Progenitor cell of endocrine pancreas (in vitro differentiated cells): ENCODE measurements around the gene FLVCR1. TPM values are rescaled to one million over a fixed set of nuclear protein-coding genes. Genes with fewer than 3 reads are reported as not detected.
"Not testable (repeated sequence)": the region's sequence is repeated elsewhere in the genome, so short reads cannot be mapped to it uniquely, and the experiment has no call there.

Experiments used
- DNase-seq: peaks from one replicate; pipeline ENCODE4 v3.0.0; 2021; ENCODE audit warnings: low spot score; ENCODE audit not compliant: unreplicated experiment
- H3K27ac Mint-ChIP-seq: 2 replicates; pipeline ENCODE4 v1.8.0; 2021; ENCODE audit warnings: mild to moderate bottlenecking, moderate library complexity, mixed read lengths
- H3K27me3 Mint-ChIP-seq: 2 replicates; pipeline ENCODE4 v1.8.0; 2021; ENCODE audit warnings: mixed read lengths
- H3K36me3 Mint-ChIP-seq: 2 replicates; pipeline ENCODE4 v1.8.0; 2022; ENCODE audit warnings: mixed read lengths; ENCODE audit not compliant: insufficient read depth
- H3K4me1 Mint-ChIP-seq: 2 replicates; pipeline ENCODE4 v1.8.0; 2021; ENCODE audit warnings: low read depth, mixed read lengths
- H3K4me3 Mint-ChIP-seq: 2 replicates; pipeline ENCODE4 v1.8.0; 2021; ENCODE audit warnings: low read depth, mild to moderate bottlenecking, moderate library complexity, mixed read lengths
- H3K9me3 Mint-ChIP-seq: 2 replicates; pipeline ENCODE4 v1.8.0; 2021; ENCODE audit warnings: low read depth, mixed read lengths
- CTCF ChIP-seq: fragments of 200-600 bp; sonication (generic); IDR thresholded peaks from one replicate; pipeline ENCODE4 v1.5.0; 2021; ENCODE audit warnings: antibody characterized with exemption, mild to moderate bottlenecking; ENCODE audit not compliant: unreplicated experiment
- total RNA-seq: library from RNA; stranded (reverse); gene quantifications from 2 replicates; pipeline ENCODE4 v1.2.1, GENCODE V29; 2021

FLVCR1 gene
- total RNA-seq, 1 donor from 2014 or later: 31.4 TPM

- Mint-ChIP-seq H3K36me3 (peaks cover 36% of the 10 kb centered on the region), H3K27me3 (peaks cover 8% of the 10 kb centered on the region), H3K27ac (no peak overlapping the region), H3K4me1 (no peaks in the 10 kb centered on the region), H3K4me3 (no peak overlapping the region), H3K9me3 (peaks cover 41% of the 10 kb centered on the region)
- no peak for TF ChIP-seq CTCF
- DNase-seq: no peak
Observed at GRCh38 chr1:212902054-212902453, 44.0 kb downstream of the FLVCR1 start.

DNA sequence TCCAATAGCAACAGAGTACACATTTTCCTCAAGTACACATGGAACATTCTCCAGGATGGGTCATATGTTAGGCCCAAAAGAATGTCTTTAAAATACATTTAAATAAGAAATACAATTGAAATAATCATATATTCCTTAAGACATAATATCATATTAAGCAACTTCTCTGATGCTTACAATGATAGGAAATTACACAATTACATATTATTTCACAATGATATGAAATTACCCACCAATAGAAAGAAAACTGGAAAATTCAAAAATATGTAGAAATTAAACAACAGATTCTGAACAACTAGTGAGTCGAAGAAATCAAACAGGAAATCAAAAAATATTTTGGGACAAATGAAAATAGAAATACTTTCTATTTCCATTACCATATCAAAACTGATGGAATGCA lies 45.6 kb downstream of the FLVCR1 start:
- DNase-seq: no peak
- H3K27me3 Mint-ChIP-seq: peaks cover 24% of the 10 kb centered on the region
- TF ChIP-seq CTCF: no peak
- no peaks in the 10 kb centered on the region for H3K4me1 Mint-ChIP-seq
- no peak overlapping the region for H3K4me3 Mint-ChIP-seq
- peaks cover 27% of the 10 kb centered on the region for H3K36me3 Mint-ChIP-seq
- no peak overlapping the region for H3K27ac Mint-ChIP-seq
- H3K9me3 Mint-ChIP-seq: peaks cover 41% of the 10 kb centered on the region

- Mint-ChIP-seq H3K9me3 (peaks cover 20% of the 10 kb centered on the region), H3K27me3 (peaks cover 65% of the 10 kb centered on the region)
- not testable (repeated sequence) for H3K36me3 Mint-ChIP-seq, H3K4me1 Mint-ChIP-seq, H3K4me3 Mint-ChIP-seq, DNase-seq, H3K27ac Mint-ChIP-seq
Observed at GRCh38 chr1:212908071-212908470, 50.0 kb downstream of the FLVCR1 start.

GRCh38 chr1:212908971-212909370 lies 50.9 kb downstream of the FLVCR1 start:
- no peak for DNase-seq
- Mint-ChIP-seq H3K36me3 (peaks cover under 1% of the 10 kb centered on the region), H3K27me3 (peaks cover 72% of the 10 kb centered on the region), H3K27ac (no peak overlapping the region), H3K9me3 (peaks cover 17% of the 10 kb centered on the region), H3K4me1 (peaks cover 2% of the 10 kb centered on the region), H3K4me3 (no peak overlapping the region)
- TF ChIP-seq CTCF: no peak

GRCh38 chr1:212909652-212910063 lies 51.6 kb downstream of the FLVCR1 start:
- no peak overlapping the region for H3K27ac Mint-ChIP-seq
- peaks cover 78% of the 10 kb centered on the region for H3K27me3 Mint-ChIP-seq
- no peak for DNase-seq
- H3K4me1 Mint-ChIP-seq: peaks cover 2% of the 10 kb centered on the region
- no peak overlapping the region for H3K4me3 Mint-ChIP-seq
- peaks cover 10% of the 10 kb centered on the region for H3K9me3 Mint-ChIP-seq
- H3K36me3 Mint-ChIP-seq: no peaks in the 10 kb centered on the region
- TF ChIP-seq CTCF: no peak

DNA sequence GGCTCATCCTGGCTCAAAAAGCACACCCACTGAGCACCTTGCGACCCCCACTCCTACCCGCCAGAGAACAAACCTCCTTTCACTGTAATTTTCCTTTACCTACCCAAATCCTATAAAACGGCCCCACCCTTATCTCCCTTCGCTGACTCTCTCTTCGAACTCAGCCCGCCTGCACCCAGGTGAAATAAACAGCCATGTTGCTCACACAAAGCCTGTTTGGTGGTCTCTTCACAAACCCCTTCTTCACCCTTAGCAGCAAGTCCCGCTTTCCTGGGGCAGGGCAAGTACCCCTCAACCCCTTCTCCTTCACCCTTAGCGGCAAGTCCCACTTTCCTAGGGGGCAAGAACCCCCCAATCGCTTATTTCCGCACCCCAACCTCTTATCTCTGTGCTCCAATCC lies 52.1 kb downstream of the FLVCR1 start:
- H3K27ac Mint-ChIP-seq, DNase-seq, H3K36me3 Mint-ChIP-seq, H3K9me3 Mint-ChIP-seq, H3K4me3 Mint-ChIP-seq, H3K4me1 Mint-ChIP-seq: not testable (repeated sequence)
- H3K27me3 Mint-ChIP-seq: peaks cover 84% of the 10 kb centered on the region

GRCh38 chr1:212913638-212914037 lies 55.6 kb downstream of the FLVCR1 start:
- not testable (repeated sequence) for H3K9me3 Mint-ChIP-seq, H3K27ac Mint-ChIP-seq, H3K4me1 Mint-ChIP-seq, H3K36me3 Mint-ChIP-seq, H3K4me3 Mint-ChIP-seq, DNase-seq
- H3K27me3 Mint-ChIP-seq: peaks cover 80% of the 10 kb centered on the region

GRCh38 chr1:212914110-212914509 lies 56.0 kb downstream of the FLVCR1 start:
- not testable (repeated sequence) for H3K4me3 Mint-ChIP-seq, H3K4me1 Mint-ChIP-seq, H3K36me3 Mint-ChIP-seq, H3K27ac Mint-ChIP-seq, H3K9me3 Mint-ChIP-seq, DNase-seq
- peaks cover 75% of the 10 kb centered on the region for H3K27me3 Mint-ChIP-seq
